Upper lobe of left lung (tissue), 6 donors: ENCODE measurements around the gene ITGB3BP. TPM values are rescaled to one million over a fixed set of nuclear protein-coding genes. Genes with fewer than 3 reads are reported as not detected.

Source experiments
- ATAC-seq, 2 donors: fragments of 200-7000 bp; cut with Tn5 transposase; one replicate each; pipeline ENCODE4 v1.9.1; 2022; ENCODE audit warnings: mild to moderate bottlenecking in 2 of 2, moderate library complexity in 2 of 2; ENCODE audit not compliant: low FRiP score in 2 of 2
- DNase-seq, 2 donors: peaks; one replicate each; pipeline ENCODE4 v3.0.0-alpha.2; 2019 to 2020
- H3K27ac ChIP-seq, 4 donors: fragments of 200-600 bp; sonication (generic); one replicate each; pipeline ENCODE4 v1.5.1; 2016 to 2019
- H3K27me3 ChIP-seq, 4 donors: fragments of 200-600 bp; sonication (generic); one replicate each; pipeline ENCODE4 v1.5.1; 2017 to 2019
- H3K36me3 ChIP-seq, 4 donors: fragments of 200-600 bp; sonication (generic); one replicate each; pipeline ENCODE4 v1.5.1; 2016 to 2019
- H3K4me1 ChIP-seq, 4 donors: fragments of 200-600 bp; sonication (generic); one replicate each; pipeline ENCODE4 v1.5.1; 2018 to 2019
- H3K4me3 ChIP-seq, 4 donors: fragments of 200-600 bp; sonication (generic); one replicate each; pipeline ENCODE4 v1.5.1; 2017 to 2019; ENCODE audit warnings: mild to moderate bottlenecking in 2 of 4, moderate library complexity in 1 of 4
- H3K9me3 ChIP-seq, 4 donors: fragments of 200-600 bp; sonication (generic); one replicate each; pipeline ENCODE4 v1.5.1; 2018 to 2019
- CTCF ChIP-seq, 6 experiments: fragments of 450-650 bp in 4 of 6; fragments of 200-600 bp in 2 of 6; sonication (generic) in 2 of 6; IDR thresholded peaks; one replicate each; pipeline ENCODE4 v1.5.1; 2016 to 2019; ENCODE audit warnings: antibody characterized with exemption in 6 of 6
- EP300 ChIP-seq, 4 donors: sonication (generic); formaldehyde crosslinking; IDR thresholded peaks; one replicate each; pipeline ENCODE4 v1.5.1; 2017; ENCODE audit warnings: antibody characterized with exemption in 4 of 4, control low read depth in 2 of 4
- POLR2A ChIP-seq, 4 donors: fragments of 450-650 bp; IDR thresholded peaks; one replicate each; pipeline ENCODE4 v1.5.1; 2016 to 2017; ENCODE audit warnings: antibody characterized with exemption in 4 of 4, mild to moderate bottlenecking in 2 of 4
- POLR2AphosphoS5 ChIP-seq, 2 donors: sonication (generic); formaldehyde crosslinking; IDR thresholded peaks; one replicate each; pipeline ENCODE4 v1.5.1; 2017; ENCODE audit warnings: antibody characterized with exemption in 2 of 2
- WGBS, 2 donors: methylation state at CpG; one replicate each; pipeline ENCODE4 v1.1.5; 2017 to 2018; 5-methylcytosine and 5-hydroxymethylcytosine counted together
- total RNA-seq, 6 donors: library from RNA; depleted of rRNA in 4 of 6; stranded (reverse); fragments of >200 nt in 4 of 6; gene quantifications; one replicate each; pipeline versions ENCODE4 v1.1.0 to v1.2.1, GENCODE V29; 2016 to 2021
- donor health status: DM: no; HTN: no; CAD: no; lungs with moderate emphysema.
- donor health status: DM: no; HTN: yes; CAD: no; lungs with severe emphysema.

The ITGB3BP gene
- total RNA-seq, 6 donors from 2014 or later: 8.2 to 14.7 (median 10.4) TPM

- no peaks in the 10 kb centered on the region for H3K36me3 ChIP-seq
- no peaks in the 10 kb centered on the region for H3K4me1 ChIP-seq
- H3K27me3 ChIP-seq: no peaks in the 10 kb centered on the region
- H3K9me3 ChIP-seq: no peaks in the 10 kb centered on the region
- TF ChIP-seq POLR2A (IDR thresholded peaks at IDR 0.05) (no peak), POLR2AphosphoS5 (IDR thresholded peaks at IDR 0.05) (no peak), EP300 (IDR thresholded peaks at IDR 0.05) (no peak), CTCF (IDR thresholded peaks at IDR 0.05) (no peak)
- no peak for DNase-seq
- ATAC-seq: no peak
- H3K4me3 ChIP-seq: no peak overlapping the region
- no peak overlapping the region for H3K27ac ChIP-seq
These were observed 10.4 kb downstream of the ITGB3BP start for GRCh38 chr1:63512584-63512983.

- TF ChIP-seq POLR2AphosphoS5 (IDR thresholded peaks at IDR 0.05) (no peak), CTCF (IDR thresholded peaks at IDR 0.05) (no peak), POLR2A (IDR thresholded peaks at IDR 0.05) (no peak), EP300 (IDR thresholded peaks at IDR 0.05) (no peak)
- peaks cover 0 to 8% (median 4%) of the 10 kb centered on the region in 4 donors for H3K36me3 ChIP-seq
- no peaks in the 10 kb centered on the region for H3K4me1 ChIP-seq
- no peak for ATAC-seq
- H3K9me3 ChIP-seq: no peaks in the 10 kb centered on the region
- H3K27ac ChIP-seq: no peak overlapping the region
- no peak for DNase-seq
- H3K27me3 ChIP-seq: no peaks in the 10 kb centered on the region
- no peak overlapping the region for H3K4me3 ChIP-seq
- 87 to 89% methylated on average over 10 of the region's 10 CpGs for WGBS, 2 donors
These were observed 13.3 kb downstream of the ITGB3BP start for GRCh38 chr1:63509718-63510117.

GRCh38 chr1:63506782-63507181 is 16.2 kb downstream of the ITGB3BP start:
- Histone ChIP-seq H3K27ac (no peak overlapping the region), H3K4me1 (no peaks in the 10 kb centered on the region), H3K4me3 (no peak overlapping the region), H3K9me3 (no peaks in the 10 kb centered on the region), H3K36me3 (peaks cover 0 to 8% (median 4%) of the 10 kb centered on the region in 4 donors), H3K27me3 (no peaks in the 10 kb centered on the region)
- no peak for ATAC-seq
- no peak for DNase-seq
- TF ChIP-seq EP300 (IDR thresholded peaks at IDR 0.05) (no peak), POLR2AphosphoS5 (IDR thresholded peaks at IDR 0.05) (no peak), POLR2A (IDR thresholded peaks at IDR 0.05) (no peak), CTCF (IDR thresholded peaks at IDR 0.05) (no peak)

- TF ChIP-seq POLR2A (IDR thresholded peaks at IDR 0.05) (no peak), POLR2AphosphoS5 (IDR thresholded peaks at IDR 0.05) (no peak), EP300 (IDR thresholded peaks at IDR 0.05) (no peak), CTCF (IDR thresholded peaks at IDR 0.05) (no peak)
- ATAC-seq (no peak), DNase-seq (no peak)
- H3K27ac ChIP-seq: no peak overlapping the region
- no peaks in the 10 kb centered on the region for H3K4me1 ChIP-seq
- H3K36me3 ChIP-seq: no peaks in the 10 kb centered on the region
- H3K4me3 ChIP-seq: no peak overlapping the region
- 97 to 100% methylated on average over 3 of the region's 3 CpGs for WGBS, 2 donors
- no peaks in the 10 kb centered on the region for H3K9me3 ChIP-seq
- H3K27me3 ChIP-seq: no peaks in the 10 kb centered on the region
These were observed 21.8 kb downstream of the ITGB3BP start for GRCh38 chr1:63501256-63501655.

- WGBS, 2 donors: 97 to 100% methylated on average over 1 of the region's 1 CpG
- no peaks in the 10 kb centered on the region for H3K4me1 ChIP-seq
- no peaks in the 10 kb centered on the region for H3K9me3 ChIP-seq
- TF ChIP-seq CTCF (IDR thresholded peaks at IDR 0.05) (no peak), POLR2A (IDR thresholded peaks at IDR 0.05) (no peak), EP300 (IDR thresholded peaks at IDR 0.05) (no peak), POLR2AphosphoS5 (IDR thresholded peaks at IDR 0.05) (no peak)
- no peak overlapping the region for H3K27ac ChIP-seq
- H3K36me3 ChIP-seq: no peaks in the 10 kb centered on the region
- ATAC-seq (no peak), DNase-seq (no peak)
- no peaks in the 10 kb centered on the region for H3K27me3 ChIP-seq
- H3K4me3 ChIP-seq: no peak overlapping the region
These were observed 24.9 kb downstream of the ITGB3BP start for GRCh38 chr1:63498106-63498505.
